Progenitor cell of endocrine pancreas (in vitro differentiated cells): ENCODE measurements around the gene OR8B12. TPM values are rescaled to one million over a fixed set of nuclear protein-coding genes. Genes with fewer than 3 reads are reported as not detected.

ENCODE experiments used
- DNase-seq: peaks from one replicate; pipeline ENCODE4 v3.0.0; 2021; ENCODE audit warnings: low spot score; ENCODE audit not compliant: unreplicated experiment
- H3K27ac Mint-ChIP-seq: 2 replicates; pipeline ENCODE4 v1.8.0; 2021; ENCODE audit warnings: mild to moderate bottlenecking, moderate library complexity, mixed read lengths
- H3K27me3 Mint-ChIP-seq: 2 replicates; pipeline ENCODE4 v1.8.0; 2021; ENCODE audit warnings: mixed read lengths
- H3K36me3 Mint-ChIP-seq: 2 replicates; pipeline ENCODE4 v1.8.0; 2022; ENCODE audit warnings: mixed read lengths; ENCODE audit not compliant: insufficient read depth
- H3K4me1 Mint-ChIP-seq: 2 replicates; pipeline ENCODE4 v1.8.0; 2021; ENCODE audit warnings: low read depth, mixed read lengths
- H3K4me3 Mint-ChIP-seq: 2 replicates; pipeline ENCODE4 v1.8.0; 2021; ENCODE audit warnings: low read depth, mild to moderate bottlenecking, moderate library complexity, mixed read lengths
- H3K9me3 Mint-ChIP-seq: 2 replicates; pipeline ENCODE4 v1.8.0; 2021; ENCODE audit warnings: low read depth, mixed read lengths
- CTCF ChIP-seq: fragments of 200-600 bp; sonication (generic); IDR thresholded peaks from one replicate; pipeline ENCODE4 v1.5.0; 2021; ENCODE audit warnings: antibody characterized with exemption, mild to moderate bottlenecking; ENCODE audit not compliant: unreplicated experiment
- total RNA-seq: library from RNA; stranded (reverse); gene quantifications from 2 replicates; pipeline ENCODE4 v1.2.1, GENCODE V29; 2021

The OR8B12 gene
- total RNA-seq, 1 donor from 2014 or later = not detected

GRCh38 chr11:124534051-124534450, 9.4 kb downstream of the OR8B12 start:
- H3K27ac Mint-ChIP-seq = no peak overlapping the region
- TF ChIP-seq CTCF = no peak
- no peaks in the 10 kb centered on the region for H3K36me3 Mint-ChIP-seq
- peaks cover 3% of the 10 kb centered on the region for H3K4me1 Mint-ChIP-seq
- peaks cover 6% of the 10 kb centered on the region for H3K27me3 Mint-ChIP-seq
- peaks cover 4% of the 10 kb centered on the region for H3K9me3 Mint-ChIP-seq
- no peak overlapping the region for H3K4me3 Mint-ChIP-seq
- no peak for DNase-seq

DNA sequence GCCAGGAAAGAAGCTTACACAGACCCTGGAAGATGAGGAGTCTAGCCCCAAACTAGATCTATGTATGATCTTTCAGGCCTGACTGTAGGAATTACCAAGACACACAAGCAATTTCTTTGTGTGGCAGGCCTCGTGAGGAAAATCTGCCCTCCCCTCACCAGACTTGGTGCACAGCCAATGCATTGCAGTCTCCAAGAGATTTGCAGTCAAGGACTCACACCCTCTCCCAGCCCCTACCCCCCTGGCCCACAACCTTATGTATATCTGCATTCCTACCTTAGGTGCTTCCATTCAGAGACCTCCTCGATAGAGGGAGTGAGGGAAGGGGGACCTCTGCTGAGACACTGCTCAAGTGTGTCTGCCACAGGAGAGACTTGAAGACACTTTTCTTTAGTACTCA, 9.8 kb downstream of the OR8B12 start:
- no peak for TF ChIP-seq CTCF
- no peak overlapping the region for H3K27ac Mint-ChIP-seq
- DNase-seq = no peak
- no peaks in the 10 kb centered on the region for H3K36me3 Mint-ChIP-seq
- H3K27me3 Mint-ChIP-seq = peaks cover 6% of the 10 kb centered on the region
- H3K9me3 Mint-ChIP-seq = peaks cover 7% of the 10 kb centered on the region
- no peak overlapping the region for H3K4me3 Mint-ChIP-seq
- H3K4me1 Mint-ChIP-seq = peaks cover 3% of the 10 kb centered on the region

- no peak overlapping the region for H3K27ac Mint-ChIP-seq
- H3K9me3 Mint-ChIP-seq = no peaks in the 10 kb centered on the region
- TF ChIP-seq CTCF = no peak
- H3K36me3 Mint-ChIP-seq = no peaks in the 10 kb centered on the region
- H3K4me1 Mint-ChIP-seq = no peaks in the 10 kb centered on the region
- DNase-seq = no peak
- H3K27me3 Mint-ChIP-seq = peaks cover 30% of the 10 kb centered on the region
- H3K4me3 Mint-ChIP-seq = no peak overlapping the region
Observed at GRCh38 chr11:124520550-124520854, 23.0 kb downstream of the OR8B12 start.

GRCh38 chr11:124519850-124520549, 23.5 kb downstream of the OR8B12 start:
- Mint-ChIP-seq H3K27ac (no peak overlapping the region), H3K36me3 (no peaks in the 10 kb centered on the region), H3K4me3 (no peak overlapping the region), H3K4me1 (no peaks in the 10 kb centered on the region), H3K27me3 (peaks cover 30% of the 10 kb centered on the region), H3K9me3 (no peaks in the 10 kb centered on the region)
- DNase-seq = no peak
- TF ChIP-seq CTCF = no peak

GRCh38 chr11:124518989-124519451, 24.4 kb downstream of the OR8B12 start:
- Mint-ChIP-seq H3K27me3 (peaks cover 28% of the 10 kb centered on the region), H3K36me3 (no peaks in the 10 kb centered on the region), H3K4me1 (no peaks in the 10 kb centered on the region), H3K9me3 (no peaks in the 10 kb centered on the region), H3K4me3 (no peak overlapping the region), H3K27ac (no peak overlapping the region)
- no peak for TF ChIP-seq CTCF
- DNase-seq = no peak
